Measurements from ENCODE around the gene EFCAB6.

GRCh38 chr22:43542681-43543521 is 269.2 kb downstream of the EFCAB6 start:
- TF ChIP-seq CTCF (IDR thresholded peaks at IDR 0.05) (no peak), POLR2A (IDR thresholded peaks at IDR 0.05) (no peak)
